ENCODE measurements around the gene ZNF565. TPM values are rescaled to one million over a fixed set of nuclear protein-coding genes. Genes with fewer than 3 reads are reported as not detected.

The ZNF565 gene
- total RNA-seq, 1 experiment from 2014 or later = 3.2 TPM

DNA sequence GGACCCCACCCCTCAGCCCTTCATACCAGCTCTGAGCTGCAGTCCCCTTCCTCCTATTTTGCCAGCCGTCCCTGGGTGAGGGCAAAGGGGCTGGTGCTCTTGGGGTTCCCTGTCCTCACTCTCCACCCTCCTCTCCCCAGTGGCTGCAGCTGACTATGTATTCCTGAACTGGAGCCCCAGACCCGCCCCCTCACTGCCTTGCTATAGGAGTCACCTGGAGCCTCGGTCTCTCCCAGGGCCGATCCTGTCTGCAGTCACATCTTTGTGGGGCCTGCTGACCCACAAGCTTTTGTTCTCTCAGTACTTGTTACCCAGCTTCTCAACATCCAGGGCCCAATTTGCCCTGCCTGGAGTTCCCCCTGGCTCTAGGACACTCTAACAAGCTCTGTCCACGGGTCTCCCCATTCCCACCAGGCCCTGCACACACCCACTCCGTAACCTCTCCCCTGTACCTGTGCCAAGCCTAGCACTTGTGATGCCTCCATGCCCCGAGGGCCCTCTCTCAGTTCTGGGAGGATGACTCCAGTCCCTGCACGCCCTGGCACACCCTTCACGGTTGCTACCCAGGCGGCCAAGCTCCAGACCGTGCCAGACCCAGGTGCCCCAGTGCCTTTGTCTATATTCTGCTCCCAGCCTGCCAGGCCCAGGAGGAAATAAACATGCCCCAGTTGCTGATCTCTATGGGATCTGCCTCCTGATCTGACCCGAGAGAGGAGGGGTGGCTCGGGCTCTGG, 64.6 kb downstream of the ZNF565 start:
- H3K9me3 ChIP-seq (ENCODE audit: control insufficient read depth in 1 of 2, insufficient read depth in 1 of 2, low read depth in 1 of 2, low read length in 2 of 2) = no peaks in the 10 kb centered on the region
- intact Hi-C loops (cut with micrococcal nuclease) = no loop called here
- no peak for TF ChIP-seq FOSL1 (IDR thresholded peaks at IDR 0.05; ENCODE audit: low read depth)
- TF ChIP-seq, protein P1, sequence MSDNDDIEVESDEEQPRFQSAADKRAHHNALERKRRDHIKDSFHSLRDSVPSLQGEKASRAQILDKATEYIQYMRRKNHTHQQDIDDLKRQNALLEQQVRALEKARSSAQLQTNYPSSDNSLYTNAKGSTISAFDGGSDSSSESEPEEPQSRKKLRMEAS (IDR thresholded peaks at IDR 0.05) = no peak
- TF ChIP-seq POLR2A (IDR thresholded peaks at IDR 0.05; ENCODE audit: borderline replicate concordance, extremely low read depth, insufficient read depth, insufficient read length) = no peak
- no peak for TF ChIP-seq EGR1 (IDR thresholded peaks at IDR 0.05; ENCODE audit: low read depth)
- TF ChIP-seq ZFX (IDR thresholded peaks at IDR 0.05) = no peak
- TF ChIP-seq, protein P2, sequence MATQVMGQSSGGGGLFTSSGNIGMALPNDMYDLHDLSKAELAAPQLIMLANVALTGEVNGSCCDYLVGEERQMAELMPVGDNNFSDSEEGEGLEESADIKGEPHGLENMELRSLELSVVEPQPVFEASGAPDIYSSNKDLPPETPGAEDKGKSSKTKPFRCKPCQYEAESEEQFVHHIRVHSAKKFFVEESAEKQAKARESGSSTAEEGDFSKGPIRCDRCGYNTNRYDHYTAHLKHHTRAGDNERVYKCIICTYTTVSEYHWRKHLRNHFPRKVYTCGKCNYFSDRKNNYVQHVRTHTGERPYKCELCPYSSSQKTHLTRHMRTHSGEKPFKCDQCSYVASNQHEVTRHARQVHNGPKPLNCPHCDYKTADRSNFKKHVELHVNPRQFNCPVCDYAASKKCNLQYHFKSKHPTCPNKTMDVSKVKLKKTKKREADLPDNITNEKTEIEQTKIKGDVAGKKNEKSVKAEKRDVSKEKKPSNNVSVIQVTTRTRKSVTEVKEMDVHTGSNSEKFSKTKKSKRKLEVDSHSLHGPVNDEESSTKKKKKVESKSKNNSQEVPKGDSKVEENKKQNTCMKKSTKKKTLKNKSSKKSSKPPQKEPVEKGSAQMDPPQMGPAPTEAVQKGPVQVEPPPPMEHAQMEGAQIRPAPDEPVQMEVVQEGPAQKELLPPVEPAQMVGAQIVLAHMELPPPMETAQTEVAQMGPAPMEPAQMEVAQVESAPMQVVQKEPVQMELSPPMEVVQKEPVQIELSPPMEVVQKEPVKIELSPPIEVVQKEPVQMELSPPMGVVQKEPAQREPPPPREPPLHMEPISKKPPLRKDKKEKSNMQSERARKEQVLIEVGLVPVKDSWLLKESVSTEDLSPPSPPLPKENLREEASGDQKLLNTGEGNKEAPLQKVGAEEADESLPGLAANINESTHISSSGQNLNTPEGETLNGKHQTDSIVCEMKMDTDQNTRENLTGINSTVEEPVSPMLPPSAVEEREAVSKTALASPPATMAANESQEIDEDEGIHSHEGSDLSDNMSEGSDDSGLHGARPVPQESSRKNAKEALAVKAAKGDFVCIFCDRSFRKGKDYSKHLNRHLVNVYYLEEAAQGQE (IDR thresholded peaks at IDR 0.05; ENCODE audit: low read depth) = no peak
- no peak for TF ChIP-seq EZH2 (IDR thresholded peaks at IDR 0.05)
- no peak for TF ChIP-seq SRF (IDR thresholded peaks at IDR 0.05; ENCODE audit: low read depth)
- TF ChIP-seq POLR2AphosphoS5 (IDR thresholded peaks at IDR 0.05; ENCODE audit: low read depth, low read length) = no peak
- no peak for TF ChIP-seq EZH2phosphoT487 (IDR thresholded peaks at IDR 0.05; ENCODE audit: borderline replicate concordance)
- TF ChIP-seq CEBPB (IDR thresholded peaks at IDR 0.05; ENCODE audit: low read depth) = no peak
- no peak for TF ChIP-seq SP1 (IDR thresholded peaks at IDR 0.05; ENCODE audit: low read depth)
- CTCF ChIA-PET = no interaction called here
- POLR2A ChIA-PET = interaction anchor here (1.4 kb wide), 1 partner anchor 22 kb away, joined by 4 read pairs; no protein-coding TSS in a partner anchor
- DNase-seq (ENCODE audit: low read depth, low spot score) (no peak), ATAC-seq (no peak)
- RAD21 ChIA-PET (ENCODE audit: low non-redundant PET in 1 of 2, low total read pairs in 2 of 2, uncharacterized antibody in 2 of 2, unreplicated experiment in 2 of 2) = no interaction called here
- no peak overlapping the region for H3K4me2 ChIP-seq (ENCODE audit: low read length)
- no peaks in the 10 kb centered on the region for H3K27me3 ChIP-seq (ENCODE audit: insufficient read depth, low read length)
- H3K27ac ChIP-seq (ENCODE audit: low read depth, low read length) = no peak overlapping the region
- TSS peak; percentile 57 for BruUV-seq (replicated peaks)
- H3K36me3 ChIP-seq (ENCODE audit: control insufficient read depth in 1 of 2, insufficient read depth in 2 of 2, low read length in 2 of 2) = peaks cover 34 to 61% of the 10 kb centered on the region in 2 experiments
- H3K9ac ChIP-seq (ENCODE audit: low read length) = no peak overlapping the region
- H3K4me3 ChIP-seq (replicated peaks in 1 of 2; ENCODE audit: low read depth in 1 of 2, low read length in 2 of 2) = no peak overlapping the region
- no peaks in the 10 kb centered on the region for H3K9me2 ChIP-seq (ENCODE audit: insufficient read depth)
- H4K20me1 ChIP-seq (ENCODE audit: insufficient read depth) = no peaks in the 10 kb centered on the region
- H3K79me2 ChIP-seq (ENCODE audit: insufficient read depth, low read length) = peaks cover 27% of the 10 kb centered on the region
- no peaks in the 10 kb centered on the region for H3K4me1 ChIP-seq (ENCODE audit: control insufficient read depth in 1 of 2, insufficient read depth in 2 of 2, low read length in 2 of 2)
- H2AFZ ChIP-seq (ENCODE audit: low read depth, low read length, poor library complexity, severe bottlenecking) = no peak overlapping the region
